ENCODE results near the gene NPB.
"Not testable (repeated sequence)": the region's sequence is repeated elsewhere in the genome, so short reads cannot be mapped to it uniquely, and the experiment has no call there.

Gene NPB

GRCh38 chr17:81916234-81917001 lies 14.4 kb downstream of the NPB start:
- peaks cover 25% of the 10 kb centered on the region for H3K4me1 ChIP-seq (ENCODE audit: insufficient read depth, poor library complexity, severe bottlenecking)
- peak; percentile 60 for ATAC-seq (ENCODE audit: low read depth)
- peak overlapping the region; percentile 98 for H3K4me3 ChIP-seq (ENCODE audit: severe bottlenecking)
- no peak for TF ChIP-seq CTCF (IDR thresholded peaks at IDR 0.05; ENCODE audit: poor library complexity, severe bottlenecking)
- no peaks in the 10 kb centered on the region for H3K27me3 ChIP-seq (ENCODE audit: insufficient read depth, poor library complexity, severe bottlenecking)
- peaks cover 51% of the 10 kb centered on the region for H3K36me3 ChIP-seq (ENCODE audit: low read depth)
- no peaks in the 10 kb centered on the region for H3K9me3 ChIP-seq (ENCODE audit: severe bottlenecking)
- DNase-seq (ENCODE audit: low spot score), result no peak
- peak overlapping the region; percentile 44 for H3K27ac ChIP-seq (ENCODE audit: poor library complexity, severe bottlenecking)

- H3K36me3 ChIP-seq (ENCODE audit: low read depth), result peaks cover 52% of the 10 kb centered on the region
- no peaks in the 10 kb centered on the region for H3K9me3 ChIP-seq (ENCODE audit: severe bottlenecking)
- H3K27me3 ChIP-seq (ENCODE audit: insufficient read depth, poor library complexity, severe bottlenecking), result no peaks in the 10 kb centered on the region
- TF ChIP-seq CTCF (IDR thresholded peaks at IDR 0.05; ENCODE audit: poor library complexity, severe bottlenecking), result no peak
- DNase-seq (ENCODE audit: low spot score) (no peak), ATAC-seq (ENCODE audit: low read depth) (peak; percentile 60)
- peaks cover 13% of the 10 kb centered on the region for H3K4me1 ChIP-seq (ENCODE audit: insufficient read depth, poor library complexity, severe bottlenecking)
- H3K27ac ChIP-seq (ENCODE audit: poor library complexity, severe bottlenecking), result peak within 1 kb of the TSS; percentile 44
- H3K4me3 ChIP-seq (ENCODE audit: severe bottlenecking), result peak within 1 kb of the TSS; percentile 98
Observed at GRCh38 chr17:81917565-81918332, 15.7 kb downstream of the NPB start, which contains the start of gene SIRT7. Gene SIRT7 (minus strand): TSS chr17:81918176. CDS start chr17:81918131, 45 bp downstream.

- H3K4me1 ChIP-seq (ENCODE audit: insufficient read depth, poor library complexity, severe bottlenecking); H3K9me3 ChIP-seq (ENCODE audit: severe bottlenecking); DNase-seq (ENCODE audit: low spot score); H3K27me3 ChIP-seq (ENCODE audit: insufficient read depth, poor library complexity, severe bottlenecking); H3K27ac ChIP-seq (ENCODE audit: poor library complexity, severe bottlenecking): not testable (repeated sequence)
- Histone ChIP-seq H3K4me3 (ENCODE audit: severe bottlenecking) (peak overlapping the region; percentile 98), H3K36me3 (ENCODE audit: low read depth) (peaks cover 49% of the 10 kb centered on the region)
- ATAC-seq (ENCODE audit: low read depth), result peak; percentile 7; the same call in 2 of the 3 replicates
Observed at GRCh38 chr17:81918333-81918669, 16.3 kb downstream of the NPB start.

GRCh38 chr17:81918832-81919545 lies 17.0 kb downstream of the NPB start:
- DNase-seq (ENCODE audit: low spot score) (no peak), ATAC-seq (ENCODE audit: low read depth) (no peak)
- peaks cover 42% of the 10 kb centered on the region for H3K36me3 ChIP-seq (ENCODE audit: low read depth)

More at GRCh38 chr17:81918832-81919545, 17.0 kb downstream of the NPB start:
- no peak overlapping the region for H3K4me3 ChIP-seq (ENCODE audit: severe bottlenecking)
- no peak overlapping the region for H3K27ac ChIP-seq (ENCODE audit: poor library complexity, severe bottlenecking)
- no peaks in the 10 kb centered on the region for H3K27me3 ChIP-seq (ENCODE audit: insufficient read depth, poor library complexity, severe bottlenecking)
- peaks cover 13% of the 10 kb centered on the region for H3K4me1 ChIP-seq (ENCODE audit: insufficient read depth, poor library complexity, severe bottlenecking)
- no peak for TF ChIP-seq CTCF (IDR thresholded peaks at IDR 0.05; ENCODE audit: poor library complexity, severe bottlenecking)
- H3K9me3 ChIP-seq (ENCODE audit: severe bottlenecking), result no peaks in the 10 kb centered on the region

All from RWPE2 (cell line).